Measurements from ENCODE around the gene EPOP.

Gene EPOP

GRCh38 chr17:38674749-38675615 is at the start of gene EPOP:
Gene EPOP, minus strand, starts transcription at chr17:38674957. Its CDS starts 462 bp downstream, at chr17:38674495.
- peak; percentile 71 for DNase-seq

- DNase-seq = no peak
Measured at GRCh38 chr17:38721802-38722201, 47.0 kb upstream of the EPOP start.

- no peak for DNase-seq
Measured at GRCh38 chr17:38720941-38721340, 46.2 kb upstream of the EPOP start.

GRCh38 chr17:38719943-38720641 is 45.3 kb upstream of the EPOP start:
- DNase-seq = no peak

- no peak for DNase-seq
Measured at GRCh38 chr17:38719289-38719942, 44.7 kb upstream of the EPOP start.

GRCh38 chr17:38717139-38717745 is 42.5 kb upstream of the EPOP start:
- DNase-seq = no peak

GRCh38 chr17:38716368-38717005 is 41.7 kb upstream of the EPOP start:
- DNase-seq = no peak

GRCh38 chr17:38715216-38715943 is 40.6 kb upstream of the EPOP start:
- DNase-seq = no peak

GRCh38 chr17:38713456-38714075 is 38.8 kb upstream of the EPOP start:
- DNase-seq = no peak

GRCh38 chr17:38712593-38712992 is 37.8 kb upstream of the EPOP start:
- no peak for DNase-seq

GRCh38 chr17:38711792-38712571 is 37.2 kb upstream of the EPOP start:
- no peak for DNase-seq

- no peak for DNase-seq
Measured at GRCh38 chr17:38710985-38711384, 36.2 kb upstream of the EPOP start.

- no peak for DNase-seq
Measured at GRCh38 chr17:38710604-38710962, 35.8 kb upstream of the EPOP start.

- DNase-seq = no peak
Measured at GRCh38 chr17:38709864-38710603, 35.3 kb upstream of the EPOP start.

GRCh38 chr17:38709104-38709820 is 34.5 kb upstream of the EPOP start:
- no peak for DNase-seq

- DNase-seq = no peak
Measured at GRCh38 chr17:38707678-38708351, 33.1 kb upstream of the EPOP start.

GRCh38 chr17:38706505-38707216 is 31.9 kb upstream of the EPOP start:
- no peak for DNase-seq

All from NCI-H748 treated with DMSO at 0.1 percent for 48 hours (cell line).